Fibroblast of skin of left biceps (primary cell): Measurements from ENCODE around the gene CHST15.

Experiments used
- DNase-seq, 2 experiments: peaks; one replicate each; pipeline ENCODE4 v3.0.0-alpha.2; 2013; ENCODE audit warnings: low read depth in 2 of 2

Gene CHST15

DNA sequence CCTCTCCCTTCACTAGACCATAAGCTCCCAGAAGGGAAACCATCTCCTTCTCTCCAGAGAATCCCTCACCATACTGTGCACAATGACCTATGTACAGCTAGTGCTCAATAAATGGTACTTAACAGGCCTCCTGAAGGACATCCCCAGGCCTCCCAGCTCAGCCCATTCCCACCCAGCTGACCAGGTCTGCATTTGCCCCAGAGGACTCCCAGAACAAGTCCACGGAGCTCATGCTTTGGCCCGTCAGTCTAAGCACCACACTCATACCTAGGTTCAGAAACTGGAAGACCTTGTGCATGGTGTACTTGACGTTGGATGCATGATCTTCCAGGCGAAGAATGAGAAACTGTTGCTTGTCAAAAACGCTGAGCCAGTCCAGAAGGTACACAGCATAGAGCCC, 81.3 kb downstream of the CHST15 start:
- DNase-seq: no peak

DNA sequence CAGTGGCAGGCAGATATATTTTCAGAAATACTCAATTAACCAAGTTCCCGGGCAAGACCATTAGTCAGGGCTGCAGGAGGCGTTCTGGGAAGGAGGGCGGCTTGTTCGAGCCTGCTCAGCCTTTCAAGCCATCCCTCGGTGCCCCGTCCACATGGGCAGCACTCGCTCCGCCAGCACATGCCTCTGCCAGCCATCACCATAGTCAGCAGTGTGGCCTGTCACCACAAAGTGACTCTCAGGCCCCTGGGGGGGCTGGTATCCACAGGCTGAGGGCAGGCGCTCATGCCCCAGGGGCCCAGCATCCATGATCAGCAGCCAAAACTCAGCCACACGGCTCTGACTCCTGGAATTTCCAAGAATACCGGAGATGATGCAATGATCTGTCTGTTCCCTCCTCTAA, 81.9 kb downstream of the CHST15 start:
- DNase-seq: no peak

DNA sequence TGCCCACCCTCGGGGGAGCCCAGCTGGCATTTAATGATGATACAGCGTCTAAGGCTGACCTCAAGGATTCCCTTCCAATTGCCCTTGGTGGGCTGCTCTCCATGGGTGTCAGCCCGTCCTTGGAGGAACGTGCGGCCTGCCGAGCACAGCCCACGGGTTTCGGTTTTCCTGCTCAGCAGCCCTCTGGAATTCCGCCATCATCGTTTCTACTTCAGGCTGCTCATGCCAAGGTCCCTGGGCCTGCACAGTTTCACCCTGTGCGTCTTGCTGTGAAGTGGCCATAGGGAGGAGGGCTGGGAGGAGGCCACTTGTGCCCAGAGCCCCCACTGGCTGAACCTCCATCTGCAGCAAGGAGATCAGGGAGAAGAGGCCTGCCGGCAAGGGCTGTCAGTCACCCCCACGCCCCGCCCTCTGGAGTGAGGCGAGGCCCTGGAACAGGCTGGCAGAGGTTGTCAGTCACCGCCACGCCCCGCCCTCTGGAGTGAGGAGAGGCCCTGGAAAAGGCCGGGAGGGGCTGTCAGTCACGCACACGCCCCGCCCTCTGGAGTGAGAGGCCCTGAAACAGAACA, 82.8 kb downstream of the CHST15 start:
- DNase-seq: no peak

DNA sequence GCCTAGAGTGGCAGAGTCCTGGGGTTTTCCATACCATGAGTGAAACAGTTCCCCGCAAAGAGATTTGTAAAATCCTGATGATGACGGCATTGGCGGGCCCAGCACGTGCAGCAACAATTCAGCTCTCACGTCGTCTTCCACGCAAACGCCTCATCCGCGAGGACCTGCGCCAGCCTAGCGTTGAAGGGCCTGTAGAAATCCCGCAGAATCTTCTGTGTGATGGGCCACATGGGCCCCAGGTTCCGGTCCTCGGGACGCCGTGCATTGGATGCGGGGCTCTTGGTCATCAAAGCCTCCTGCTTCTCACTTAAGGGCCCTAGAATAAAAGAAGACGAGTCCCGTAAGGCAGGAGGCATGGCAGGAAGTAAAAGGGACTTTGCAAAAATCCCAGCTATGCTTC, 83.4 kb downstream of the CHST15 start:
- no peak for DNase-seq

DNA sequence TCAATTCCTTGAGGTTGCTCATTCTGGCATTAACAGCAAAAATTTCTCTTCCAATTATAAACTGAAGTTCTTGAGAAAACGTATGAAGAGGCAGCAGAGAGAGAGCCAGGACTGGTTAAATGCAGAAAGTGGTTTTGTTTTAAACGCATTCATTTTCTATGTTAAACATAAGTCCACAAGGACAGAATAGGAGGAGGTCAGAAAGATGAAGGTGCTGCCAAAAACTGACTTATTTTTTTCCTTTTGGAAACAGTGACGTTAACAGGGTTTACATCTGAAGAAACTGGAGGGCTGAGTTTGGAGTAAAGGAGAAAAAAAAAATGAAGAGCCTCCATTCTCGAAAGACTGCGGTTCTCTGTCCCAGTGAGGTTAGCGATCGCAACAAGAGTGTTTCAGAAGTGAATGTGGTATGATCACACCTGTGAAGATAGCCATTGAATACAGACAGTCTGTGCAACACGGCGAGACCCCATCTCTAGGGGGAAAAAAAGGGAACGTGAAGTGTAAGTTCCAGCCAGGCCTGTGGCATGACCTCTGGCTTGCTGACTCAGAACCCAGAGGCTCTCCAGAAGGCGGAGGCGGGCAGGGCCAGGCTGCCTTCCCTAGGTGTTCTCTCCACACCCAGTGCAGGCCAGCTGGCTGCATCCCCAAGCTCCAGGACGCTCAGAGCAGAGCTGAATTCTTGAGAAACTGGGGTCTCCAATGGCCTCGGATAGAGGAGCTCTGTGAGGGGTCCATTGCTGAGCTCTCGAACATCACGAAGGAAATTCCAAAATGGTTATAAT, 84.0 kb downstream of the CHST15 start:
- DNase-seq: no peak

DNA sequence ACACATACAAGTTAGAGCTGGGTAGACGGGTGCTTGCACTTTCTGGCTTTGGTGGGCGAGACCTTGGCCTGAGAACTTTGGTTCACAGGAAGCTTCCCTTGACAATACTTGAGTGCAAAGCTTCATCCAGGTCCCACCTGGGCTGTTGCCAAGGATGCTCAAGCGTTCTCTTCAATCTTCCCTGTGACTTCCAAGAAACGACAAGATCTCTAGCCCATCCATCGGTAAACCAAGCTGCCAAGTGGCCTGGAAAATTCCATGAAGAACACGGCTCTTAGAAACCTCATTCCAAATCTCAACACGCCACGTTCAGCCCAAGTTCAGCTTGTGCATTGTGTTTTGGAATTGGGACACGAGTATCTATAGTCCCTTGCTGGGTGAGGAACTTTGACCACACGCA, 84.7 kb downstream of the CHST15 start:
- no peak for DNase-seq

DNA sequence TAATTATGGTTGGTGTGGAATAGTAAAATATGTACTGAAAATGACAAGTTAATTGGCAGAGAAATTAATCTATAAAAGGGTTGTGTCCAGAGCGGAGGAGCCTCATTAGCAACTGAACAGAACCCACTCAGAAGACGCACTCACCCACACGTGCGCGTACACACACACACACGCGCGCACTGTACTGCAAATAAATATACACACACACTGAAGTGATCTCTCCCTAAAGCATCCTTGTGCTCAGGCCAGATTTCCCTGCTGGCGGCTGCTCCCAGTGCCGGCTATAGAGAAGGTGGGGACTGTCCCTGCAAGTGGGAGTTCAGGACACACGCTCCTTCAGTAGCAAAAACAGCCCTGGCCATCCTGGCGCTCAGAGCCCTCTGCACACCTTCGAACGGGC, 85.2 kb downstream of the CHST15 start:
- DNase-seq: no peak

DNA sequence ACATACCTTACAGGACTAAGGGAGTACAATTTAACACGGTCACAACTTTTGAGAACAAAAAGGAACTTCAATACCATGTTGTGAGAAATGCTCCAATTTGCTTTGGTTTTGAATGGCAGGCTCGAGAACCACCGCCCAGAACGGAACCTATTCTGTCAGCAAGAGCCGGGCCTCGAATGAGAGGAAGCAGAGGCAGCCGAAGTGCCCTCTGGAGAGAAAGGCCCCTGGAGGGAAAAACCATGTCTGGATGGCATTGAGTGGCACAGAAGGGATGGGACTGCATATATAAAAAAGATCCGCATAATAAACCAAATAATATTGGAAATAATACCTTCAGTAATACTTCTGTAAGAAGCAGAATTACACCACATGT, 85.6 kb downstream of the CHST15 start:
- no peak for DNase-seq

DNA sequence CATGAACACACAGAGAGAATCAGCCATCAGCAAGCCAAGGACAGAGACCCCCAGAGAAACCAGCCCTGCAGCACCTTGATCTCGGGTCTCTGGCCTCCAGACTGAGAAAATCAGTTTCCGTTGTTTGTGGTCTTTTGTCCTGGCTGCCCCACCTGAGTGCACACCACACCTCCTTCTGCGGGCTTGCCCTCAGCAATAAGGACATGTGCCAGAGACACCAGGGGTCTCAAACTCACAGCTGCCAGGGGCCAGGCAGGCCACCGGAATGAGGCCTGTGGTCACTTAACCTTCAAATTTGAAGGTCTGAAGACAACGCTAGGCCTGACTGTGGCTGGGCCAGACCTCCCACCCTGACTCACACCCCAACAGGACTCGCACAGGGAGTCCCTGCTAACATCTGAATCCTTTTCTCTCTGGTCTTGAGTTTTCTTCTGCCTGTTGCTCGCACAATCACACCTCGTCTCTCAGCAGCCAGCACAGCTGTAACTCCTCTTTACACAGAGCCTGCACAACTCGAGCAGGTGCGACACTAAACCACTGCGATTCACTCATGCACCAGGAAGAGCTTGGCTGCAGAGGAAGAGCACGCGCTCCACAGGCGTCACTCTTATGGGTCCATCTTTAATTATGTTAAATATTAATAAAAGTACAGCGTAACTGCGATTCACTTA, 86.2 kb downstream of the CHST15 start:
- no peak for DNase-seq

DNA sequence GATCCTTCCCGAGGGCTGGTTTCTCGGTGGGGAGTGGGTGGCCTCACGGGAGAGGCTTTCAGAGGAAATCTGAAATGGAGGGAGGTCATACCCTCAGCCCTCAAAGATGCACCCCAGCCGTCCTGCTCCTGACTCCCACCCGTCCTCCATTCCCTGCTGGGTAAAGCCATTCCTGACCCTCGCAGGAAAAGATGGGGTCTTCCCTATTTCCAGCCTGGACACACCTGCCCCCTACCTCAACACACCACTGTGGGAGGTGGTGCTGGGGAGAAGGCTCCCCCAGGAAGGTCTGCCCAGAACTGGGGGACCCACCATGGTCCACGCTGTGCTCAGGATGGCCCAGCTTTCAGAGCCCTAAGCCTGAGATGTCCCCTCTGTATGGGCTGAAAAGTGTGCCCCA, 86.9 kb downstream of the CHST15 start:
- DNase-seq: no peak

DNA sequence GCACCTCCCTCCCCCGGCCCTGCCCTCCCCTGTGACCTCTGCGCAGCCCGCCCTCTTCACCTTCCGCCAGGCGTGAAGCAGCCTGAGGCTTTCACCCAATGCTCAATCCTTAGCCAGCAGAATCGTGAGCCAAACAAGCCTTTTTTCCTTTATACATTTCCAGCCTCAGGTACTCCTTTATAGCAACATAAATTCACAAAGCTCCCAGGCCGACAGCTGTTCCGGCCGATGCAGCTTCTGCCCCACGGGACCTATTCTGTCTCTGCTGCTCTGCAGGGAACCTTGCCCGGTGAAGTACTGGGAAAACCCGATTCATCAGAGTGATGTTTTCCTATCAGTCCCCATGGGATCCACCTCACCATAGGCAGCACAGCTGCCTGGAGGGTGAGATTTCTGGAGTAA, 87.4 kb downstream of the CHST15 start:
- no peak for DNase-seq

DNA sequence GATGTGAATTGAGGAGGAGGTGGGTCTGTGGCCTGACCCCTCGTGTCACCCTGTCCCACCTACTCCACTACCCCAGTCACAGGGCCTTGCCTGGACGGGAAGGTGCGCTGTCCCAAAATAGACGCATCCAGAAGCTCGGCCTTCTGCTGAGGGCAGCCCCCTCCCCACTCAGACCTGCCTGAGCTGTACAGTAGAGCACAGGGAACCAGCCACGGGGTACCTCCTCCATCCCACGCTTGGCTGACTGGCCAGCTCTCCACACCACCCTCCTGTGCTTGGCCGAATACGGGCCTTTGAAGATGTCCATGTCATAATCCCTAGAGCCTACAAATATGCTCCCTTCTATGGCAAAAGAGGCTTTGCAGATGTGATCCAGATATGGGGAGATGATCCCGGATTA, 88.3 kb downstream of the CHST15 start:
- no peak for DNase-seq

DNA sequence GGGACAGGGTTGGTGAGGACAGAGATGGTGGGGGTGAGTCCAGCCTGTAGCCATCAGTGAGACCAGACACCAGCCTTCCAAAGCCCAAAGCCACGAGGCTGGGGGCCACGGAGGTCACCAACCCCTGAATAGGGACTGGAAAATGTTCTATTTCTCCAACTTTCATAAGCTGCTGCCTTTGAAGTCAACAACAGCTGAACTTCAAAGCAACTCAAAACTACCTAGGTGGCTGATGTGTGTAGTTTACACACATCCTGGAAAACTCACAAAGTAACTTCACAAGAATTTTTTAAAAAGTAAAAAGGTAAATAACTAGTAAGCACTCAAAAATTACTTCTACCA, 88.8 kb downstream of the CHST15 start:
- DNase-seq: no peak

DNA sequence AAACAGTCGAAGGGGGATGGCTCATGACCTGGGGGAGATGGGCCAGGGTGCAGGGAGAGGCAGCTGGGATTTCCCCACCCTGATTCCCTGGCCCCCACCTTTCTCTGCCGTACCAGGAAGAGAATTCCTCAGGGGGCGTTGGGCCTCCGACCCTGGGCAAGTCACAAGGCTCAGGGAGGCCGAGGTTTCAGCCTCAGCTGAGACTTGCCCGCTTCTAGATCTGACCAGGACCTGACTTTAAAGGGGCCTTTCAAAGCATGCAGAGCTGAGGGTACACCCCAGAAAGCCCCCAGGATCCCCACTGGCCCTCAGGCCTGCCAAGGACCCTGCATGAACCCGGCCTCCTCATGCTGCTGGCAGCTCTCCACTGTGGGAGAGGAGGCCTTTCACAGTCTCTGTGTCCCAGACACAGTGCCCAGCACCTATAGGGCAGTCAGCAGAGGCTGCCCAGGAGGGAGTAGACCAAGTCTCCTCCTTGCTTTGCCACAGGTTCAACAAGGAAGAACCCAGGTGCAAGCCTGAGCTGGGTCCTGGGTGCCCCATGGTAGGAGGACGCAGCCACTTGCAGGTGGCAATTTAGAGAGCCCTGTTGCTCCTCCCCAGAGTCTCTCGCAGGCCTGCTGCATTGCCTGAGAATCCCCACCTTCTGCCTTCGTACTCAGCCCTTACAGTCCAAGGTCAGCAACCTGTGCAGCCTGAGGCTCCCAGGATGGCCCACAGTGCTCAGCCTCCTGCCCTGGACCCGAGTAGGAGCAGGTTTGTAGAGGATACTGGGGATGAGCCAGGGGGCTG, 89.3 kb downstream of the CHST15 start:
- no peak for DNase-seq

DNA sequence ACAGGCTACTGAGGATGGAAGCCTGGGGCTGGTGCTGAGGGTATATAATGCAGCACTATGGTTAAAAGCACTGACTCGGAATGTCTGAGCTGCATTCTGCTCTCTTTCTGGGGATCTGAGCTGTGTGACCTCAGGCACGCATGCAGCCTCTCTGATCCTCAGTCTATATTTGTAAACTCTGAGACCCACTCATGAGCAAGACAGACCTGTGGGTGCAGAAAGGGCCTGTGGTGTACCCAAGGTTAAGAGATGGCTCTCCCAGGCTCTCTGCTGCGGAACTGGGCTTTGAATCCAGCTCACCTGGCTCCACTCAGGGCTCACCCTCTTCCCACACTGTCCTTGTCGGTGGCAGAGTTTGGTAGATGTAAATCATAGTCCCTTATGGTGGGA, 89.9 kb downstream of the CHST15 start:
- DNase-seq: no peak

DNA sequence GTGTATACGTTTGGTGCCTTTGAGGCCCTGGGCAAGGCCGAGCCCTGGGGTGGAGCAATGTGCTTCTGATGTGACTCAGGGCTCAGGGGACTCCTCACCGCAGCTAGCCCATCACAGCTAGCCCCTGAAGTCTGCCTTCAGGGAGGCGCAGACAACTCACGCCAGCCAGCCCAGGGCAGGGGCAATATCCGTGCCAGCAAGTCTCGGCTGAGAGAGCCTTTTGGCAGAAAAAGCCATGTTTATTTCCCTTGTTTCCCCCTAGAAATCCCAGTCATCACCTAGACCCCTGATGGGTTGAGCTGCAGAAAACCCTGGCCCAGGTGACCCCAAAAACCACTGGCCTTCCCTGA, 90.4 kb downstream of the CHST15 start:
- no peak for DNase-seq

DNA sequence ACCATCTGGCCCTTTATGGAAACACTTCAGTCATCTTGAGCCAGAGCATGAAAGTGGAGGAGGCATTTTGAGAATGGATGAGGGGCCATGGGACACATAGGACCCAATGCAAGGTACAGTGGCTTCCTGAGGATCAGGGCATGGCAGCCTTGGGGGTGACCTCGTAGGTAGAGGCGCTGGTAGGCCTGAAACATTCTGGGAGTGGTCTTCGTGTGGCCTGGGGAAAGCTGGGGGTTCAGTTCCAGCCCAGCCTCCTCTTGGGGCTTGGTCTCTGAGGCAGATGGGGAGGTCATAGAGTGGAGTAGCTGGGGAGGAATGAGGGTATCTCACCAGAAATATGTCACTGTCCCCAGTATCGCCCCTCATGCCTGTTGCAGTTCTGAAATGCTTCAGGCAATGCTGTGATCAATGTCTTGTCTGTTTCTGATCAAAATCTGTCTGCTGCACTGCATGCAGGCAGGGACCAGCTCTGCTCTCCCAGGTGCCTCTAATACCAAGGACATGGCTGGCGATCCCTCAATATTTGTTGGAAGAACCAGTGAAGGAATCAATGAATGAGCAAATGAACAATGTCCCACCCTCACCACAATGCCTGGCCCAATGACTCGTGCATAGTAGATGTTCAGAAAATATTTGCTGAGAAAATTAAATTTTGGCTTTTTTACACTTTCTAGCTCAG, 90.9 kb downstream of the CHST15 start:
- DNase-seq: no peak

DNA sequence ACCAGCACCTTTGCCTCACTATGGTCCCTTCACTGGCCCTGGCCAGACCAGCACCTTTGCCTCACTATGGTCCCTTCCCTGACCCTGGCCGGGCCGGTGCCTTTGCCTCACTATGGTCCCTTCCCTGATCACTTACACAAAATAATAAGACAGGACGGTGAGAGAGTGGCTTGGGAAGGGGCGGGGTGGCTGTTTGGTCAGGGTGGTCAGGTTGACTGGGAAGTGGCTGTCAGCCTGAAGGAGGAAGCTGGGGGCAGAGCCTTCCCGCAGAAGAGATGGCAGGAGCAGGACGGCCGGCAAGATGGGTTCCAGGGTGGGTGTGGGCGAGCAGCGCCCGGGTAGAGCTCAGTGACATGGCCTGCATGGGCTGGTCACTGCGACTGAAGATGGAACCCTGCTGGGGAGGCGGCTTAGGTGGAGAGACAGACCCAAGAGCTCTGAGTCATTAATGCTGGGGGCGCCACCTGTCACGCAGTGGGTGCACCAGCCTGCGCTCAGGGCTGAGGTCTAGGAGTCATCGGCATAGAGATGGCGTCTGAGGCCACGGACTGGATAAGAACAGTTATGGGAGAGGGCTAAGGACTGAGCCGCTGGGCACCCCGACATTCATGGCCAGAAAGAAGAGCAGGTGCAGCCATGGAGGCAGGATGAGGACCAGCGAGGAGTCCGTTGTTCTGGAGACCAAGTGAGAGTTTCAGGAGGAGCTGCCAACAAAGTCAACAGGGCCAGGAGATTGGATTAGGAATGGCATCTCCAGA, 91.8 kb downstream of the CHST15 start:
- no peak for DNase-seq

DNA sequence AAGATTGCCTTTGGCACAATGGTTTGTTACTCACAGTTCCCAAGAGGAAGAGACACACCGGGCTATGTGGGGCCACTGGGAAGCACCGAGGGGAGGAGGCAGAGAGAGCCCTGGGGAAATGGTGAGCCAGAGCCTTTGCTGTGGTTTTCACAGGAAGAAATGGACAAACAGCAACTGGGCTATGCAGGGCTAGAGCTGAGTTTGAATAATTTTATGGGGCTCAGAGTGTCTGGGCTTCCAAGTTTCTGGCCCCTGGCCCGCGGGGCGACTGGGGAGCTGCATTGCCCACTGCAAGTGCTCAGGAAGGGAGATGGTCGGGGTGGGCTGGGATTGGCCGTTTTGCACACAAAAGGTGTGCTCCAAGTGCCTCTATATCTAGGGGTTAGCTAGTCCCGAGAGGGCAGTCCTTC, 92.6 kb downstream of the CHST15 start:
- DNase-seq: no peak

DNA sequence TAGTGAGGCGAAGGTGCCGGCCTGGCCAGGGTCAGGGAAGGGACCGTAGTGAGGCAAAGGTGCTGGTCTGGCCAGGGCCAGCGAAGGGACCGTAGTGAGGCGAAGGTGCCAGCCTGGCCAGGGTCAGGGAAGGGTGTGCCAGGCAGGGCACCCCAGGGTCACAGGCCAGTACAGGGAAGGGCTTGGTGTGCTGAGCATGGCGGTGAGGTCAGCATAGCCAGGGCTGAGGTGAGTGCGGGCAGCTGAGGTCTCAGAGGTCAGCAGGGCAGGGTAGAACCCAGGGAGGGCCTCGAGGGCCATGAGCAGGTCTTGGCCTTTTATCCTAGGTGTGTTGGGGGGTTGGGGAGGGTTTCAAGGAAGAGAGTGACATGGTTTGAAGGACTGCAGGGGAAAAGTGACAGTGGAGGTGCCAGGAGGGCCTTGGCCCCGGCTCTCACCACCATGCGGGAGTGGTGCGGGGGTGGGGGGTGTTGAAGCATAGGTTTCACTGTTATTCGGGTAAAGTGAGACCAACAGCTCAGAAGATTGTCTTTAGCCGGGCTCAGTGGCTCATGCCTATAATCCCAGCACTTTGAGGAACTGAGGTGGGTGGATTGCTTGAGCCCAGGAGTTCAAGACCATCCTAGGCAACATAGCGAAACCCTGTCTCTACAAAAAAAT, 93.3 kb downstream of the CHST15 start:
- DNase-seq: no peak

DNA sequence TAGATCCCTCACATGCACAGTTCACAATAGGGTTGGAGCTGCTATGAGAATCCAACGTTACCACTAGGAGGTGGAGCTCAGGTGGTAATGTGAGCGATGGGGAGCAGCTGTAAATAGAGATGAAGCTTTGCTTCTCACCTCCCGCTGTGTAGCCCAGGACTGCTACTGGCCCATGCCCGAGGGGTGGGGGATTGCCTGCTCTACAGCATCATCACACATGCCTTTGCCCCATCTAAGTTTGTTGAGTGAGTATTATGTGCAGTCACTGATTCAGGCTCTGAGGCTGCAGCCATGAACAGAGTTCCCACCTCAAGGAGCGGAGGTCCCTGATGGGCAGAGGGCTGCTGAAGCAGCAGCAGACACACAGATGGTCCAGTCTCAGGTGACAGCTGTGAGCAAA, 94.1 kb downstream of the CHST15 start:
- no peak for DNase-seq
